ENCODE measurements around the gene MR1.
A peak's percentile ranks its signal among the peaks of the same experiment; 100 is the strongest.
"Not testable (repeated sequence)": the region's sequence is repeated elsewhere in the genome, so short reads cannot be mapped to it uniquely, and the experiment has no call there.

The MR1 gene

DNA sequence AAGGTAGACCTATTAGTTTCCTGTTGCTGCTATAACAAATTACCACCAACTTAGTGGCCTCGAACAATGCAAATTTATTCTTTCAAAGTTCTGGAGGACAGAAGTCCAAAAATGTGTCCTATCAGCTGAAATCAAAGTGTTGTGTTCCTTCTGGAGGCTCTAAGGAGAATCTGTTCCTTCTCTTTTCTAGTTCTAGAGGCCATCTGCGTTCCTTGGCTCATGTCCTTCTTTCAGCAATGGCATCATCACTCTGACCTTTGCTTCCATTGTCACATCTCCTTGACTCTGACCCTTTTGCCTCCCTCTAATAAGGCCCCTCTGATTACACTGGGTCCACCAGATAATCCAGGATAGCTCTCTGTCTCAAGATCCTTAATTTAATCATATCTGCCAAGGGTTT is 1.2 kb upstream of the MR1 start:
- peak; percentile 70 for DNase-seq

DNA sequence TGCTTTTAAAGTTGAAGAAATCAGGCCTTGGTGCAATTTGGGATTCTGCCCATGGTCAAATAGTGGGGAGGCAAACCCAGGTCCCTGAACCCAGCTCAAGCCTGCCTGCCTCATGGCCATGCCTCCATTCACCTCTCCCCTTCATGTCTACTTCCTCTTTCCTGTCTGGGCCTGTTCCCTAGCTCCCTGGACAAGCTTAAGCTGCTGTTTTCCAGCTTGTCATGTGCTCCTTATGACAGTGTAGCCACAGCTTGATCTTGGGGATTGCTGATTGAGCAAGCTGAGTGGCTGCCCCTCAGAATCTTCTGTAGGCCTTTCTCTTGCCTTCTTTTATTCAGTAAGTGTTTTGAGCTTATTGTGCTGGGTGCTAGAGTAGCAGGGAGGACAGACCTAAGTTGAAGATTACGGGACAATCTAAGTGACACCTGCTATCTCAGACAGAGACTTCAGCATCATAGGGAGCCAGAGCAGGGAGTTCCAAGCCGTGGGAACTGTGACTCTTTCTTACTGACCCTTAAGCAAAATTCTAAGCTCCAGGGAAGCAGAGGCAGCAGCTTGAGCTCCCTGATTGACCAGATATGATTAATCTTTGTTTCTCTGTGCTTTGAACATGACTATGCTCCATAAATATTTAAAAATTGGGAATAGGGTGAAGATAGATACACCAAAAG is 520 bp upstream of the MR1 start:
- peak; percentile 93 for DNase-seq

DNA sequence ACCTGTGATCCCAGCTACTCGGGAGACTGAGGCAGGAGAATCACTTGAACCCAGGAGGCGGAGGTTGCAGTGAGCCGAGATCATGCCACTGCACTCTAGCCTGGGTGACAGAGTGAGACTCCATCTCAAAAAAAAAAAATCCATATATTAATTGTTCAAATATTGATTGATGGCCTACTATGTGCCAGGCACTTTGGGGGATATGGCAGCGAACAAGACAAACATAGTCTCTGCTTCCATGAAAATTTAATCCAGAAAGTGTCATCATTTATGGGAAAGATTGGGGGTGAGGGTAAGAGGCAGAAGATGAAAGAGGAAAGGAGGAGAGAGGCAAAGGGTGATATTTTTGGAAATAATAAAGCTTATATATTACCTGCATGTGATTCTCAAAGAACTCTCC is 1.4 kb downstream of the MR1 start:
- not testable (repeated sequence) for DNase-seq

DNA sequence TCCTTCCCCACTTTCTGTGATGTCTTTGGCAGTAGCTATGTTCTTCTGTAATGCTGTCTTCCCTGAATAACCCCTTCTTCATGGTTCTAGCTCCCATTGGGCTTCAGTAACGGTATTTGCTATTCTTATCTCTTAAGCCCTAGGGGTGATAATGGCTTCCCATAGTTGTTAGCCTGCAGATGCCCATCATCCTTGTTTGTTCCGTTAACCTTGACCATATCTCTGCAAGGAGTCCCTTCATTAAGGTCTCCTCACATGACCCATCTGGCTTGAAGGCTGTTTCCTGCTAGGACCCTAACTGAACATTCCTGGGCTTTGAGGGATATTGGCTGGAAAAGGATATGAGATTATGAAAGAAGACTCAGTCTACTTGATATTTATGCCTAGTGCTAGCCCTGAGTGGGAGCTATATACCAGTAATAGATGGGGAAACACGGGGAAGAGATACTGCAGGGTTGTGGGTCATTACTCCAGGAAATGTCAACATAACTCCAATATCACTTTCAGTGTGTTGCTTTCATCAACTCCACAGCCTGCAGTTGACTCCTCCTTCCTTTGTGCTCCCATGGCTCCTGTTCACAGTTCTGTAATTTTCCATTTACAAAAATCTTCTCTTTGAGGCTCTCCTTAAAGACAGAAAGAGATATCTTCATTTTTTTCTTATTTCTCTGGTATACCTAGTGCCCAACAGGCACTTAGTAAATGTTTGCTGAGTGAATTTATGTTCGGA is 2.5 kb downstream of the MR1 start:
- DNase-seq = peak; percentile 92

DNA sequence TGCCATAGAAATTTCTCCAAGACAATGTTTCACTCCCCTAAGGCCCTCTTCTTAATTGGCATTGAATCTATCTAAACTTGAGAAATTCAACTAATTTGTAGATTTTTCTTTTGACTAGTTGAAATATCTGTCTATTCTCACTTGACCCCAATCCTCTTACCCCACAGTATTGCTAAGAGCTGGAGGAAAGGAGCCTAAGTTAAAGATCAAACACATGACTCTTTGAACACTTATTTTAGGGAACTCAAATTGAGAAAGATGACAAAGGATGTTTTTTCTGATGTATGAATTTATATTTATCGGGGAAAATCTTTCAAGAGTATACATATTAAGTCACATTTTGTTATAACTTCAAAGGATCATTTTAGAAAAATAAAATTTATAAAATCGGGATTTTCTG is 3.6 kb downstream of the MR1 start:
- DNase-seq = peak; percentile 60

DNA sequence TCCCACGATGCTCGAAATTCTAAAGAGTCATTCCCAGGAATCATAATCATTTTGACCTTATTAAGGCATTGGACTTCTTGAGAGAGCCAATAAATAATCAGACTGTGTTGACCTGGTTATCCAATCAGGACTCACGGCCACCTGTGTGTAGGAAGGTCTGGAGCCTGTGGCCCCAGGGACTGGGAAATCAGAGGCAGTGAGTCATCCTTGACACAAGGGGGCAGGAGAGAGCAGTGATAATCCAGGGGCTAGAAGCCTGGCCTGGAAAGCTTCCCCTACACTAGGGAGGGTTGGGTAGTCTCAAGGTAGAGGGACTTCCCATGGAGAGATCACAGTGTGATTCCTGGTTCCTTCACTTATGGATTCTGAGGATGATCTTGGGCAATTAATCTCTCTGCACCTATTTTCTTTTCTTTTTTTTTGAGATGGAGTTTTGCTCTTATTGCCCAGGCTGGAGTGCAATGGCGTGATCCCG is 4.7 kb downstream of the MR1 start:
- peak; percentile 69 for DNase-seq

DNA sequence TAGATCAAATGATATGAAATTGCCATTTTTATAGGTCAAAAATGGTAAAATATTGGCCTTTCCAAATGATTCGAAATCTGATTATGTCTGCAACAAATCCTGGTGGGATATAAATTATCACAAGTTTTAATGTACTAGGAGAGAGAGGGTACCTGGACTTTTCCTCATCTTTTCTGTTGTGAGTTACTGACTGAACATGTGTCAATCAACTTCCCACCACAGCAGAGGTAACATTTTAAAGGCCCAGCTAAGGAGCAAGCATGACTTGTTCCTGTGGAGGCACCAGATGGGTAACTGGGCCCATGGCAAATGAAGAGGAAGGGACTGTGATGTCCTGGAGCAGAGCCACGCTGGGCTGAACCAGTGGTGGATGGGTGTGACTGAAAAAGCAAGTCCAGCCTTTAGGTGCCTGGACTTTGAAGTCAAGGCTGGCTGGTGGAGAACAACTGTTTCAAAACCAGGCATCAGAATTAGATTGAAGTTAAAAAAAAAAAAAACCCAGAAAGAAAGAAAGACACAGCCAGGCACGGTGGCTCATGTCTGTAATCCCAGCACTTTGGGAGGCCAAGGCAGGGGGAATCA is 6.6 kb downstream of the MR1 start:
- DNase-seq = no peak

DNA sequence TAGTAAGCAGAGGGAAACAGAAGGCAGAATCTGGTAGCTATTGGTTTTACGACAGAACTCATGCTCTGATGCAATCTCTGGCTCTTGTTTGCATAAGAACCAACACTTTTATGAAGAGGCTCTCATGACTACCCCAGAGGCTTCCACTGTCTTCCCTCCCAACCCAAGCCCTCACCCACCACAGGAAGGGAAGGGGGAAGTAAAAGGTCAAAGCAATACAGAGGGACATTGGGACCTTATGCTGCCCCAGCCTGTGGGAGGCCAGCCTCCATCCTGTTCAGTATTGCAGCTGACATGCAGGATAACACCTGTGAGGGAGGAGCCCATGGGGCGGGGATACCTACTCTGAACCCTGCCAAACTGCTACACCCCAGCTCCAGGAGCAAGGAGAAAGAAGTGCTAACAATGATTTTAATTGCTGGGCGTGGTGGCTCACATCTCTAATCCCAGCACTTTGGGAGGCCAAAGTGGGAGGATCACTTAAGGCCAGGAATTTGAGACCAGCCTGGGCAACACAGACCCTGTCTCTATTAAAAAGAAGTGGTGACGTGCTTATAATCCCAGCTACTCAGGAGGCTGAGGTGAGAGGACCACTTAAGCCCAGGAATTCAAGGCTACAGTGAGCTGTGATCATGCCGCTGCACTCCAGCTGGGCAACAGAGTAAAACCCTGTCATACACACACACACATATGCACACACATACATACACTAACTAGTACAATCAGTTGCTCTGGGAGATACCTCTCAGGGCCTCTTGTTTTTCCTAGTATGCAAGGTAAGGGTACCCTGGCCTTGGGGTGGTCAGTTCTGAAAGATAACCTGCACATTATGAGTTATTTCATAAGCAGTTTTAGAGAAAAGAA is 9.5 kb downstream of the MR1 start:
- peak; percentile 93 for DNase-seq

DNA sequence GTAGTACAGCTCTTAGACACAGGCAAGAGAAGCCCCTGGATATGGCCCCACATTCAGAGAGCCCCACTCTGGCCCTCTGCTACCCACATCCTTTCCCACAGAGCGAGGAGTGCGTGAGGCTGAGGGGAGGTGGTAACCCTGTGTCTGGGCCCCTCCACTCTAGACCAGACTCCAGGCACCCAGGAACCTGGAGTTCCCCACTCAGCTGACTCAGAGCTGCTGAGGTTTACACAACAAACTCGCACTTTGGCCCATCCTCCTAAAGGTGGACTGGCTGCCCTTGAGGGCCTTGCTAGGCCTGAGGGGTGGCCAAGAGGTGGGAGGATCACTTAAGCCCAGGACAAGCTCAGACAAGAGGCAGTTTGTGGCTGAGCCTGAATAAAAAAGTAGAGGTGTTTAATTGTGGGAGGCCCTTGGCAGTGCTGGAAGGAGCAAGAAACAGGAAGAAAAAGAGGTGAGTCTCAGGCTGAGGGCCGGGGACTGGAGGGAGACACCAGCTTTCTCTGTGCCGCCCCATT is 10.7 kb downstream of the MR1 start:
- DNase-seq = peak; percentile 78

DNA sequence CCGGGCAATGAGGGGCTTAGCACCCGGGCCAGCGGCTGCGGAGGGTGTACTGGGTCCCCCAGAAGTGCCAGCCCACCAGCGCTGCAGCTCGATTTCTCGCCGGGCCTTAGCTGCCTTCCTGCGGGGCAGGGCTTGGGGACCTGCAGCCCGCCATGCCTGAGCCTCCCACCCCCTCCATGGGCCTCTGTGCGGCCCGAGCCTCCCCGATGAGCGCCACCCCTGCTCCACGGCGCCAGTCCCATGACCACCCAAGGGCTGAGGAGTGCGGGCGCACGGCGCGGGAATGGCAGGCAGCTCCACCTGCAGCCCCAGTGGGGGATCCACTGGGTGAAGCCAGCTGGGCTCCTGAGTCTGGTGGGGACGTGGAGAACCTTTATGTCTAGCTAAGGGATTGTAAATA is 12.2 kb downstream of the MR1 start:
- DNase-seq = not testable (repeated sequence)

DNA sequence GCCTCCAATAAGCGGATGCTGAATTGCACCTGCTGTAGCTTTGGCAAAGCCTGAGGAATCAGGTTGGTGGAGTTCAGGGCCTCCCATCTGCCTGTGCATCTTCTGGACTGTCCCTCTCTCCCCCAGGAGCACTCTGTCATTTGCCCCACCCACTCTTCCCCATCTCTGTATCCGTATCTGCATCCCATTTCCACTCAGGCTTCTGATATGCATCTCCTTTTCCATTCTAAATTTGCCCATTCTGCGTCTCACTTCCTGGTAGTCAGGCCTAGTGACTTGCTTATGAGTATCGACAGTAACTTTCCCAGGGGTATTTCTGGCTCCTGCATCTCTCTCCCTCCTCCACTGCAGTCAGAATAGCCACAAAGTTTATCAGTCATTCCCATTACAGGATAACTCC is 15.6 kb downstream of the MR1 start:
- DNase-seq = no peak

DNA sequence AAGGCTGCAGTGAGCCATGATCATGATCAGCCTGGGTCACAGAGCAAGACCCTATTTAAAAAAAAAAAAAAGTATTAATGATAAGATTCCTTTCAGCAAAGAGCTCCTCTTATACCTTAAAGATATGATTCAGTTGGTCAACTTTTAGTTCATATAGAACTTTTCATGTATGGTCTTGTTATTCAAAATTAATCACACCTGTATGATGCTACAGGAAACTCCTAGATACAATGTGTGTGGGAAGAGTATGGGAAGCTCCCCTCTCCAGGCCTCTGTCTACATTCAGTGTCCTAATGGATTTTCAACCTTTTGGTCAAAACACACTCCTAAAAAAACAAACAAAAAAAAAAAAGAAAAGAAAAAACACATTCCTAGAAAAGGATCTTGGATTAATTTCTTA is 17.1 kb downstream of the MR1 start:
- DNase-seq = no peak

DNA sequence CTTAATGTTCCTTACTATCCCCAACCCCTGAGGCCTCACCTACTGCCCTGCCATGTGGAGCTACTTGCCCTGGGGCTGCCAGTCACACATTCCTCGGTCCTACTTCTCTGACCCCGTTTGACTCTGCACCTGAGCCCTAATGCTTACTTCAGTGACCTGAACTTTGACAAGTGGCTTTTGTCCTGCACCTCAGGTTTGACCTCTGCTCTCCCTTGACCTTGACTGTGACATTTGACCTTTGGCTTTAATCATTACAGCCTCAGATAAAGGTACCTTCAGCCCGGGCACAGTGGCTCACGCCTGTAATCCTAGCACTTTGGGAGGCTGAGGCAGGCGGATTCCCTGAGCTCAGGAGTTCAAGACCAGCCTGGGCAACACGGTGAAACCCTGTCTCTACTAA is 22.8 kb downstream of the MR1 start:
- DNase-seq = no peak

DNA sequence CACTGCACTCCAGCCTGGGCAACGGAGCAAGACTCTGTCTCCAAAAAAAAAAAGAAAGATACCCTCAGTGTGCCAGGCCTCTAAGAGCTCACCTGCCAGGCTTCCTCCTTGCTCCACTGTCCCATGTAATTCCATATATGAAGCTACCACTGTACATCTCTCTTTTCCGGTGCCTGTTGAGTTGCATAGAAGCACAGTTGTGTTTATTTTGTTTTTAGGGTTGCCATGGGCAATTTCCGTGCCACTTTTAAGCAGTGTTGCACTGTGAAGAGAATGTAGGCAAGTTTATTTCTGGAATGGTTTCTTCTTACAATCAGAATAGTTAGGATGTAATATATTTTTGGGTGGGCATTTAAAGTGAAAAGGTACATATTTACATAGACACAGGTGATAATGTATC is 23.3 kb downstream of the MR1 start:
- DNase-seq = no peak

DNA sequence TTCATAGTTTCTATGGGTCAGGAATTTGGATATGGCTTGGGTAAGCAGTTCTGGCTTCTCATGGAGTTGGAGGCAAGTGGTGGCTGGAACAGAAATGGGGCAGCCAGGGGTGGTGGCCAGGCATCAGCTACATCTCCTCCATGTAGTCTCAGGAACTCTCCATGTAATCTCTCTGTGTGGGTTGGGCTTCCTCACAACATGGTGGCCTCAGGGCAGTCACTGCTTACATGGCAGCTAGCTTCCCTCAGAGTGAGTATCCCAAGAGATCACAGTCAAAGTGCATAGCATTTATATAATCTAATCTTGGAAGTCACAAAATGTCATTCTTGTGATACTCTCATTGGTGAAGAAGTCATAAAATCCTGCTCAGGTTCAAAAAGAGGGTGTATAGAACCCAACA is 25.7 kb downstream of the MR1 start:
- no peak for DNase-seq

DNA sequence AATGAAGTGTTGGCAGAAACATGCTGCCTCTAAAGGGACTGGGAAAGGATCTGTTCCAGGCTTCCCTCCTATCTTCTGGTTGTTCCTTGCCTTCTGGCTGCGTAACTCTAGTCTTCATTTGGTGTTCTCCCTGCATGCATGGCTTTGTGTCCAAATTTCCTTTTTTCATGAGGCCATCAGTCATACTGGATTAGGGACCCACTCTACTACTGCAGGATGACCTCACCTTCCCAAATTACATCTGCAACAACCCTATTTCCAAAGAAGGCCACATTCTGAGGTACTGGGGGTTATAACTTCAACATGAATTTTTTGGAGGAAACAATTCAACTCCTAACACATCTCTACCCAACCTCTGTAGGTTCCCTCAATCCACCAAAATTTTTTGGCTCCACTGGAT is 26.3 kb downstream of the MR1 start:
- DNase-seq = peak; percentile 54

DNA sequence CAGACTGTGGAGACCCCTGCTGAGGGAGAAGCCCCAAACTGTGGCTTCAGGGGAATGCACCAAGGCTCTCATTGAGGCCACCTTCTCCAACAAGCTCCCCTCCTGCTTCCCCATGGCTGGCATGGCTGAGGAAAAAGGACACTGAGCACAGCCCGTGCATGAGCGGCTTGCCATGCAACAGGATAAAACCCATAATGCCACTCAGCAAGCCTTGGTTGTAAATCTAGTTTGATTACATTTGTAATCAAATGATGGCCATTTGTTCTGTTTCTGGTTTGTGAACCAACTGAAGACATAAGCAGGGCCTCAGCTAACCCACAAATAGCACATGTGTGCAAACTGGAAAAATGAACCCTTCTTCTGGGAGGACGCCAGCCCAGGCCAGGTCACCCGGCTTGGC is 27.2 kb downstream of the MR1 start:
- DNase-seq = not testable (repeated sequence)

DNA sequence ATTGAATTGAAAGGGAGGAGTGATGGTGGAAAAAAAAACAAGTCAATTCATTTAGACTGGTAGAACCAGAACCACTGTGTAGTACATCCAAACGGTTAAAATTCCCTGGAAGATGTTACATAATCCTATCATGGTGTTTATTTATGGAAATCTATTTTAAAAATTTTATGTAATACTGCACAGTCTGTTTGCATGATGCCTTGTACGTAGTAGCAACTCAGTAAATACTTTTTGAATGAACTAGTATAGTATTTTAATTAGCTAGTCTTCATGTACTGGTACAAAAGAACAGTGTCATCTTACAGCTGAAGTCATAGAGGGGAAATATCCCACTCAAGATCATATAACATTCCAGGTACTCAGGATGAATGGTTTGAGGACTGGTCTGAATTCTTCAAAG is 27.7 kb downstream of the MR1 start:
- no peak for DNase-seq

DNA sequence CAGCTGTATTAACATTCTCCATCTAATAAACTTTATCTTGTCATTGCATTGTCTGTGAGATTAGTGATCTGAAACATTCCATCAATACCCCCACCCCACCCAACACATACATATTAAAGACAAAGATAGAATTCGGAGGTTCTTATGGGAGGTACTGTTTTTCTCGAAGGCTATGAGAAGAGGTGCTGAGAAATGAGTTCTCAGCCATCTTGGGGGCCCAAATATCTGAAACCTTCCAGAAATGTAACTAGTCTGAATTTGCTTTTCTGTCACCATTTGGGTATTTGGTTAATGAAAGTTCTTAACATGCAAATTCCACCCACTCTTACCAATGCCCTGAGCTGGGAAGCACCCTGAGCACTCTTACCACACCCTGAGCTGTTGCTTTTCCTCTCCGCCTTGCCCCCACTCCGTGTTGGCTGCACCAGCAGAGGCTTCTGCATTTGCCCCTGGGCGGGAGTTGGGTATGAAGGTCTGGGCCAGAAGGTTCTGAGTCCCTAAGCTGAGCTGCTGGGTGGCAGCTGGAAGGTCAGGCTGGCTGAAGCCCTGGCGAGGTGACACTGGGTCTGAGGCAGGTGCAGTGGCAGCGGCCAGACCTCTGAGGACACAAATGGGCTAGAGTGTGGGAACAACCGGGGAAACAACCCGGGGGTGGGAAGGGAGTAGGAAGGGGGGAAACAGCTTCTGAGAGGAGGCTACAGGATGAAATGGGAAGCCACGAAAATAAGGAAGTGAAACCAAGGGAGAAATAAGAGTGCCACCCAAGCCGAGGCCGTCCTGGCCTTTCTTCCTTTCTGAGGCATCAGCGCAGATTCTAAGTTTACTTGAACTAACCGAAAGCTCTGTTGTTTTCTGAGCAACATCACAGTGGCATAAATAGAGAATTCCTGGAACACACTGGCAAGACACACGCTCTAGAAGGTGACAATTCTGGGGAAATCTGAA is 28.4 kb downstream of the MR1 start:
- DNase-seq = peak; percentile 96

DNA sequence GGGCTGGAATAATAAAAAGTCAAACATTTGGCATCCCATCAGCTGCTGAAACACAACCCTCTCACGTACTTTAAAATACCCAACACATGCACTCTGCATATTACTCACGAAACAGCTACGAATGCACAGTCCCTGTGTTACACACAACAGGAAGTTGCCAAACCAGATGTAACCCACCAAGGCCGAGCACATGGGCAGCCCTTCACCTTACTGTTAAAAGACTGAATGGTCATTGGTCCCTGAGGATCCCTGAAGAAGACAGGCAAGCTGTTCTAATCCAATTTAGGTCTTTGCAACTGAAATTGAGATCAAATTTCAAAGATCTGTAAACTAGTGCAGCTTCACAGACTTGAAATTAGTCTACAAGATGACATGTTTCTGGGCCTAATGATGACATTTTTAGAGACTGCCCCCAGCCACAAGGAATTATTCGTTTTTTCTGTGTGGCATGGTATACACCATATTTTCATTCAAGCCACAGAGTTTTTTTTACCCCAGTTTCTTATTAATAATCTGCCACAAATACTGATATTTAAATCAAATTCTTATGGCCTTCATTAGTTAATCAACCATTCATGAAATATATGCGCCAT is 29.1 kb downstream of the MR1 start:
- peak; percentile 83 for DNase-seq

DNA sequence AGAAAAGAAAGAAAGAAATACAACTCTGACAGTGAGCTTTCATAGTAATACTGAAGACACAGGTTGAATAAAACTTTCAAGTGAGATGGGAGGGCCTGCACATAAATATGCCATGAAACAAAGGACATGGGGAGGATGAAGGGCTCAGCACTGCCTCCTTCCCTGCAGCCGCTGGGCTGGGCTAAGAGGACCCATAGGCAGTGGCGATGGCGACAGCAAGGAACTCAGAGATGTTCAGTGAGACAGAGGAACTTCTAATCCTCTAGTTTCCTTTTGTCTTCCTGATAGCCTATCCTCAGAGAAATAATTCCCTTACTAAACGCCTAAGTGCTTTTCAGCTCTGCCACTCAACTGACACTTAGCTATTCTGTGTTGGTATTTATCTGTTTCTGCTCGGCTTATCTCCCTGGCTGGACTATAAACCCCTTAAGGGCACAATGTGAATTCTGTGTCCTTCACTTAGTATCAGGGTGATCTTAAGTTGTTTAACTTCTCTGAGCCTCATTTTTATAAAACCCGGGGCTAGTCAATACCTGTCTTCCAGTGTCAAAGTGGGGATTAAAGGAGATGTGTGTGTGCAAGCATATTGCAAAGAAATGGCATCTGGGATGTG is 30.3 kb downstream of the MR1 start:
- peak; percentile 51 for DNase-seq
